ENCODE data around the gene STX7.

STX7 gene

GRCh38 chr6:132412656-132413498, 100.0 kb downstream of the STX7 start:
- DNase-seq (ENCODE audit: low read depth), result no peak

GRCh38 chr6:132411296-132411695, 101.6 kb downstream of the STX7 start:
- DNase-seq (ENCODE audit: low read depth), result no peak

GRCh38 chr6:132410830-132411229, 102.1 kb downstream of the STX7 start:
- no peak for DNase-seq (ENCODE audit: low read depth)

GRCh38 chr6:132405143-132405915, 107.6 kb downstream of the STX7 start:
- DNase-seq (ENCODE audit: low read depth), result no peak

GRCh38 chr6:132404736-132405135, 108.2 kb downstream of the STX7 start:
- no peak for DNase-seq (ENCODE audit: low read depth)

GRCh38 chr6:132404330-132404729, 108.6 kb downstream of the STX7 start:
- no peak for DNase-seq (ENCODE audit: low read depth)

- no peak for DNase-seq (ENCODE audit: low read depth)
Measured at GRCh38 chr6:132401618-132402285, 111.2 kb downstream of the STX7 start.

GRCh38 chr6:132400883-132401617, 111.9 kb downstream of the STX7 start, which contains the start of gene MOXD1:
Gene MOXD1, minus strand, starts transcription at chr6:132401475. Its CDS starts 49 bp downstream, at chr6:132401426.
- no peak for DNase-seq (ENCODE audit: low read depth)

GRCh38 chr6:132400555-132400882, 112.4 kb downstream of the STX7 start:
- DNase-seq (ENCODE audit: low read depth), result no peak

GRCh38 chr6:132399376-132400074, 113.4 kb downstream of the STX7 start:
- DNase-seq (ENCODE audit: low read depth), result no peak
